Testis (tissue), 3 donors: Measurements from ENCODE around the gene ABLIM3. TPM values are rescaled to one million over a fixed set of nuclear protein-coding genes. Genes with fewer than 3 reads are reported as not detected.

Source experiments
- DNase-seq: peaks from one replicate; pipeline ENCODE4 v3.0.0-alpha.2; 2019
- H3K27ac ChIP-seq, 2 donors: fragments of 200-600 bp; sonication (generic); one replicate each; pipeline ENCODE4 v1.5.1; 2019
- H3K27me3 ChIP-seq: fragments of 200-600 bp; sonication (generic); one replicate; pipeline ENCODE4 v1.5.1; 2019
- H3K36me3 ChIP-seq: fragments of 200-600 bp; sonication (generic); one replicate; pipeline ENCODE4 v1.5.1; 2017; ENCODE audit warnings: low read depth; ENCODE audit errors: missing control alignments
- H3K4me1 ChIP-seq: fragments of 200-600 bp; sonication (generic); one replicate; pipeline ENCODE4 v1.5.1; 2019
- H3K4me3 ChIP-seq, 2 donors: fragments of 200-600 bp; sonication (generic); one replicate each; pipeline ENCODE4 v1.5.1; 2017 to 2019
- H3K9me3 ChIP-seq: fragments of 200-600 bp; sonication (generic); one replicate; pipeline ENCODE4 v1.5.1; 2017
- POLR2A ChIP-seq: fragments of 450-650 bp; IDR thresholded peaks from one replicate; pipeline ENCODE4 v1.6.1; 2017; ENCODE audit warnings: antibody characterized with exemption, mild to moderate bottlenecking, moderate library complexity
- WGBS, 2 donors: methylation state at CpG; one replicate each; pipeline ENCODE4 v1.1.5; 2018; 5-methylcytosine and 5-hydroxymethylcytosine counted together
- intact Hi-C: fragments of 100-400 bp; cut with DNase I; formaldehyde crosslinking; loops from one replicate; pipeline ENCODE4 v1.15.1; 2023; ENCODE audit warnings: low total_unique reads
- polyA plus RNA-seq: library from polyadenylated mRNA; stranded (reverse); fragments of 350-450 nt; fragmentation: Illumina TruSeq; extraction: RNeasy Lipid Tissue Mini Kit (QIAGEN cat#74804); gene quantifications from one replicate; pipeline ENCODE4 v1.2.3, GENCODE V29; 2014; ENCODE audit warnings: low read depth, low replicate concordance; ENCODE audit not compliant: insufficient read depth
- total RNA-seq, 2 donors: library from RNA; depleted of rRNA; stranded (reverse); fragments of >200 nt; gene quantifications; one replicate each; pipeline ENCODE4 v1.2.3, GENCODE V29; 2016
- TF ChIP-seq, protein P1 (sequence below), 3 experiments: fragments of 450-650 bp in 2 of 3; fragments of 200-600 bp in 1 of 3; sonication (generic) in 1 of 3; IDR thresholded peaks; one replicate each; pipeline ENCODE4 v1.5.1; 2016 to 2019; ENCODE audit warnings: antibody characterized with exemption in 3 of 3, mild to moderate bottlenecking in 2 of 3, moderate library complexity in 1 of 3

The ABLIM3 gene
- total and polyA plus RNA-seq, 3 donors from 2014 or later, result 5.6 to 8.9 (median 7.6) TPM

DNA sequence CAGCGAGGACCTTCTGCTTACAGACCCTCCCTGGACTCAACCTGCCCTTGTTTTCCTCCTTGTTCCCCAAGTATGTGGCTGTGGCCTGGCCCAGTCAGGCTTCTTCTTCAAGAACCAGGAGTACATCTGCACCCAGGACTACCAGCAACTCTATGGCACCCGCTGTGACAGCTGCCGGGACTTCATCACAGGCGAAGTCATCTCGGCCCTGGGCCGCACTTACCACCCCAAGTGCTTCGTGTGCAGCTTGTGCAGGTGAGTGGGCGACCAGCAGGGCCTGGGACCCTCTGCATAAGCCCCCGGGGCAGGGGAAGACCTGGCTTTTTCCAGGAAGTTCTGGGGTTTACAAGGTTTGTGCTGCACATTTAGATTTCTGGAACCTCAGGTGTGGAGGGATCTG is 56.9 kb downstream of the ABLIM3 start:
- no peaks in the 10 kb centered on the region for H3K4me1 ChIP-seq
- H3K4me3 ChIP-seq, result no peak overlapping the region
- H3K27ac ChIP-seq, result no peak overlapping the region
- no peaks in the 10 kb centered on the region for H3K27me3 ChIP-seq
- intact Hi-C loops, result no loop called here
- H3K36me3 ChIP-seq, result no peaks in the 10 kb centered on the region
- no peak for TF ChIP-seq POLR2A
- TF ChIP-seq, protein P1, sequence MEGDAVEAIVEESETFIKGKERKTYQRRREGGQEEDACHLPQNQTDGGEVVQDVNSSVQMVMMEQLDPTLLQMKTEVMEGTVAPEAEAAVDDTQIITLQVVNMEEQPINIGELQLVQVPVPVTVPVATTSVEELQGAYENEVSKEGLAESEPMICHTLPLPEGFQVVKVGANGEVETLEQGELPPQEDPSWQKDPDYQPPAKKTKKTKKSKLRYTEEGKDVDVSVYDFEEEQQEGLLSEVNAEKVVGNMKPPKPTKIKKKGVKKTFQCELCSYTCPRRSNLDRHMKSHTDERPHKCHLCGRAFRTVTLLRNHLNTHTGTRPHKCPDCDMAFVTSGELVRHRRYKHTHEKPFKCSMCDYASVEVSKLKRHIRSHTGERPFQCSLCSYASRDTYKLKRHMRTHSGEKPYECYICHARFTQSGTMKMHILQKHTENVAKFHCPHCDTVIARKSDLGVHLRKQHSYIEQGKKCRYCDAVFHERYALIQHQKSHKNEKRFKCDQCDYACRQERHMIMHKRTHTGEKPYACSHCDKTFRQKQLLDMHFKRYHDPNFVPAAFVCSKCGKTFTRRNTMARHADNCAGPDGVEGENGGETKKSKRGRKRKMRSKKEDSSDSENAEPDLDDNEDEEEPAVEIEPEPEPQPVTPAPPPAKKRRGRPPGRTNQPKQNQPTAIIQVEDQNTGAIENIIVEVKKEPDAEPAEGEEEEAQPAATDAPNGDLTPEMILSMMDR (IDR thresholded peaks at IDR 0.05), result no peak
- 94 to 99% methylated on average over 9 of the region's 9 CpGs for WGBS, 2 donors
- no peak for DNase-seq
- H3K9me3 ChIP-seq, result no peaks in the 10 kb centered on the region

DNA sequence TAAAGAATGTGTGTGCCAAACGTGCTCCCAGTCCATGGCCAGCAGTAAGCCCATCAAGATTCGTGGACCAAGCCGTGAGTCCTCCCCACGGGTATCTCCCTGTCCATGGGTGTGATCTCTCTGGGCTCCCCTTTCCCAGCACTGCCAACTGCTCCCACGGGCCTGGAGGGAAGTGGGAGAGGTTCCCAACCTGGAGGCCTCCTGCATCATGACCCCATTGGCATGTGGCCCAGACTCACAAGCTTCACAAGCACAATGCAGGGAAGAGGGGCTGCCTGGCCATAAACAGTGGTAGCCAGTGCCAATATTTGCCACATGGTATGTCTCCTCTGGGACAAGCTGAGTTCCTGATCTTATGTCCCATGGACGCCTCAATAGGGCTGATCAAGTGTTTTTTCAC is 59.1 kb downstream of the ABLIM3 start:
- intact Hi-C loops, result no loop called here
- WGBS, 2 donors, result 66 to 69% methylated on average over 6 of the region's 6 CpGs
- no peaks in the 10 kb centered on the region for H3K4me1 ChIP-seq
- no peaks in the 10 kb centered on the region for H3K36me3 ChIP-seq
- TF ChIP-seq POLR2A, result no peak
- TF ChIP-seq, protein P1 (IDR thresholded peaks at IDR 0.05), result no peak
- no peaks in the 10 kb centered on the region for H3K27me3 ChIP-seq
- H3K9me3 ChIP-seq, result no peaks in the 10 kb centered on the region
- H3K4me3 ChIP-seq, result no peak overlapping the region
- DNase-seq, result no peak
- no peak overlapping the region for H3K27ac ChIP-seq

DNA sequence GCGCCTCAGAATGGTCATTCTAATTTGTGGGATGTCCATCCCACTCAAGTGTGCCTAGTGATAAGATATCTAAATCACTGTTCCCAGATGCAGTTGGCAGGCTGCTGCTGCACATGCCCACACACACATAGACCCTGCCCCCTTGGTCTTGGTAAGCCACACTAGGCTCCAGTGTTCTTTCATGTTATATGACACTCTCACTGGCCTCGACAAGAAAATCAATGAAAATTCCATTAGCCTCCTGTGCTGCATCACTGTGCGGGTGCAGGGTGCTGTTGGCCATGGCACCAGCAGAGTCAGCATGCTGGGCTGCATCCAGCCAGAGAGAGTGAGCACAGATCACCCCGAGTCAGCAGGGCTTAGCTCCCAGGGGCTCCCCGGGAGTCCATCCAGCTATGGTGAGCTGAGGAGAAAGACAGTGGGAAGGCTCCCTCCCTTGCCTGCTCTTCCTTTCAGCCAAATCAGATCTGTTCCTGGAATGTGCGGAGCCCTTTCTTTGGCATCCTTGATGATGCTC is 59.9 kb downstream of the ABLIM3 start:
- H3K4me3 ChIP-seq, result no peak overlapping the region
- H3K27ac ChIP-seq, result no peak overlapping the region
- intact Hi-C loops, result no loop called here
- TF ChIP-seq, protein P1 (IDR thresholded peaks at IDR 0.05), result no peak
- no peak for TF ChIP-seq POLR2A
- DNase-seq, result no peak
- H3K4me1 ChIP-seq, result no peaks in the 10 kb centered on the region
- H3K27me3 ChIP-seq, result no peaks in the 10 kb centered on the region
- no peaks in the 10 kb centered on the region for H3K36me3 ChIP-seq
- no peaks in the 10 kb centered on the region for H3K9me3 ChIP-seq
- WGBS, 2 donors, result 80 to 88% methylated on average over 5 to 6 of the region's 6 CpGs

DNA sequence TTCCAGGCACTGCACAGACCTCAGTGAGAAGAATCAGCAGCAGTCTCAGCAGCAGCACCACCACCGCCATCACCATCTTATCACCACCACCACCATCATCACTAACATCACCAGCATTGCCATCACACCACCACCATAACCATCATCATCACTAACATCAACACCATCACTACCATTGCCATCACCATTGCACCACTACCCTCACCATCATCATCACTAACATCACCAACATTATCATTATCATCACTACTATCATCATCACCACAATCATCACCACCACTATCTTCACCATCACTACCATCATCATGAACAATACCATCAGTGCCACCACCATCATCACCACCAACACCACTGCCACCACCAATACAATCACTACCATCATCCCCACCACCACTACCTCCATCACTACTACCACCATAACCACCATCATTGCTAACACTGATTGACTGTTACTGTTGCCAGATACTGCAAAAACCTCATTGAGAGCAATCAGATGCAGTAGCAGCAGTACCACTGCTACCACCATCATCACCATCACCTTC is 61.7 kb downstream of the ABLIM3 start:
- intact Hi-C loops, result no loop called here
- no peaks in the 10 kb centered on the region for H3K4me1 ChIP-seq
- no peak overlapping the region for H3K4me3 ChIP-seq
- no peaks in the 10 kb centered on the region for H3K27me3 ChIP-seq
- no peaks in the 10 kb centered on the region for H3K36me3 ChIP-seq
- H3K27ac ChIP-seq, result no peak overlapping the region
- 88 to 89% methylated on average over 1 of the region's 1 CpG for WGBS, 2 donors
- TF ChIP-seq, protein P1 (IDR thresholded peaks at IDR 0.05), result no peak
- no peak for TF ChIP-seq POLR2A
- DNase-seq, result no peak
- no peaks in the 10 kb centered on the region for H3K9me3 ChIP-seq

DNA sequence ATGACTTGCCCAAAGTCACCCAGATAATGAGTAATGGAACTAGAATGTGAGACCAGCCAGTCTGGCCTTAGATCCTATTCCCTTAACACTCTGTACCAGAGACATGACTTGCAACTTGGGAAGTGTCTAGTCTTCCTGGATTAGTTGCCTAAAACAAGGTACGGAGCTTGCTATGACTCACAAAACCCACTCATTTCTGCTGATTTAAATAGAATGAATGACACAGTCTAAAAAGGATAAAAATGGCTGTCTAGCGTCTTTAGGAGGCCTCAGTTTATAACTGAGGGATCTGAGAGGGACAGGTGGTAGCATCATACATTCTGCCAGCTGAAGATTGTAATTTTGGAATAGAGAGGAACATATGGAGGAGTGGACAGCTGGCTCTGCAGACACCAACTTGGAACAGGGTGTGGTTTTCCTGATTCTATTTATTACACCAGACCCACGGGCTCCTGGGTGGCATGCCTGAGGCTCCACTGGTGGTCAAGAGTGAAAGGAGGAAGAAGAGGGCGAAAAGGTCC is 62.7 kb downstream of the ABLIM3 start:
- no peak for TF ChIP-seq POLR2A
- TF ChIP-seq, protein P1 (IDR thresholded peaks at IDR 0.05), result no peak
- H3K27me3 ChIP-seq, result no peaks in the 10 kb centered on the region
- H3K9me3 ChIP-seq, result no peaks in the 10 kb centered on the region
- WGBS, 2 donors, result 89% methylated on average over 4 of the region's 4 CpGs
- H3K27ac ChIP-seq, result no peak overlapping the region
- DNase-seq, result no peak
- H3K4me3 ChIP-seq, result no peak overlapping the region
- H3K4me1 ChIP-seq, result no peaks in the 10 kb centered on the region
- no peaks in the 10 kb centered on the region for H3K36me3 ChIP-seq
- intact Hi-C loops, result no loop called here
